ENCODE measurements around the gene CCDC85C. TPM values are rescaled to one million over a fixed set of nuclear protein-coding genes. Genes with fewer than 3 reads are reported as not detected.

CCDC85C gene
- total RNA-seq, 2 donors from 2014 or later = 2.7 to 3.6 TPM

GRCh38 chr14:99624971-99625370 is 21.0 kb upstream of the CCDC85C start:
- peaks cover 3 to 9% of the 10 kb centered on the region in 2 donors for H3K4me1 Mint-ChIP-seq (ENCODE audit: low read depth in 2 of 2)
- no peaks in the 10 kb centered on the region for H3K9me3 Mint-ChIP-seq
- DNase-seq (ENCODE audit: low spot score) (no peak), ATAC-seq (no peak)
- H3K27me3 Mint-ChIP-seq = peaks cover 10 to 18% of the 10 kb centered on the region in 2 donors
- no peaks in the 10 kb centered on the region for H3K36me3 Mint-ChIP-seq
- H3K27ac Mint-ChIP-seq = no peak overlapping the region
- no peak overlapping the region for H3K4me3 Mint-ChIP-seq

- H3K9me3 Mint-ChIP-seq = no peaks in the 10 kb centered on the region
- no peak for DNase-seq (ENCODE audit: low spot score)
- no peak overlapping the region for H3K27ac Mint-ChIP-seq
- no peaks in the 10 kb centered on the region for H3K36me3 Mint-ChIP-seq
- ATAC-seq = no peak
- peaks cover 10 to 18% of the 10 kb centered on the region in 2 donors for H3K27me3 Mint-ChIP-seq
- no peak overlapping the region for H3K4me3 Mint-ChIP-seq
- peaks cover 3 to 8% of the 10 kb centered on the region in 2 donors for H3K4me1 Mint-ChIP-seq (ENCODE audit: low read depth in 2 of 2)
These were observed 20.0 kb upstream of the CCDC85C start for GRCh38 chr14:99624024-99624423.

- DNase-seq (ENCODE audit: low spot score) (no peak), ATAC-seq (no peak)
- Mint-ChIP-seq H3K4me1 (ENCODE audit: low read depth in 2 of 2) (no peaks in the 10 kb centered on the region), H3K36me3 (no peaks in the 10 kb centered on the region), H3K27me3 (peaks cover 8 to 11% of the 10 kb centered on the region in 2 donors), H3K27ac (no peak overlapping the region), H3K4me3 (no peak overlapping the region), H3K9me3 (no peaks in the 10 kb centered on the region)
These were observed 17.9 kb upstream of the CCDC85C start for GRCh38 chr14:99621948-99622347.

- Mint-ChIP-seq H3K4me1 (ENCODE audit: low read depth in 2 of 2) (no peaks in the 10 kb centered on the region), H3K9me3 (no peaks in the 10 kb centered on the region), H3K36me3 (no peaks in the 10 kb centered on the region), H3K27me3 (peaks cover 13 to 24% of the 10 kb centered on the region in 2 donors), H3K4me3 (no peak overlapping the region), H3K27ac (no peak overlapping the region)
- ATAC-seq (no peak), DNase-seq (ENCODE audit: low spot score) (no peak)
These were observed 16.1 kb upstream of the CCDC85C start for GRCh38 chr14:99619835-99620834.

GRCh38 chr14:99616832-99617800 is 13.1 kb upstream of the CCDC85C start:
- H3K27ac Mint-ChIP-seq = no peak overlapping the region

GRCh38 chr14:99615497-99616157 is 11.6 kb upstream of the CCDC85C start:
- no peaks in the 10 kb centered on the region for H3K4me1 Mint-ChIP-seq (ENCODE audit: low read depth in 2 of 2)

More at GRCh38 chr14:99616832-99617800, 13.1 kb upstream of the CCDC85C start:
- Mint-ChIP-seq H3K4me1 (ENCODE audit: low read depth in 2 of 2) (no peaks in the 10 kb centered on the region), H3K27me3 (peaks cover 8 to 24% of the 10 kb centered on the region in 2 donors), H3K36me3 (no peaks in the 10 kb centered on the region), H3K9me3 (no peaks in the 10 kb centered on the region), H3K4me3 (no peak overlapping the region)
- no peak for DNase-seq (ENCODE audit: low spot score)
- no peak for ATAC-seq

GRCh38 chr14:99612738-99613330 is 8.8 kb upstream of the CCDC85C start:
- Mint-ChIP-seq H3K4me3 (no peak overlapping the region), H3K4me1 (ENCODE audit: low read depth in 2 of 2) (no peaks in the 10 kb centered on the region), H3K36me3 (no peaks in the 10 kb centered on the region), H3K9me3 (no peaks in the 10 kb centered on the region), H3K27ac (no peak overlapping the region), H3K27me3 (peaks cover 8 to 22% of the 10 kb centered on the region in 2 donors)
- ATAC-seq = no peak
- DNase-seq (ENCODE audit: low spot score) = no peak

More at GRCh38 chr14:99615497-99616157, 11.6 kb upstream of the CCDC85C start:
- DNase-seq (ENCODE audit: low spot score) (no peak), ATAC-seq (no peak)
- Mint-ChIP-seq H3K27ac (no peak overlapping the region), H3K36me3 (no peaks in the 10 kb centered on the region), H3K9me3 (no peaks in the 10 kb centered on the region), H3K4me3 (no peak overlapping the region), H3K27me3 (peaks cover 8 to 22% of the 10 kb centered on the region in 2 donors)

GRCh38 chr14:99612071-99612737 is 8.2 kb upstream of the CCDC85C start:
- no peaks in the 10 kb centered on the region for H3K36me3 Mint-ChIP-seq
- ATAC-seq = no peak

GRCh38 chr14:99611646-99612045 is 7.6 kb upstream of the CCDC85C start:
- DNase-seq (ENCODE audit: low spot score) = no peak
- no peak for ATAC-seq

More at GRCh38 chr14:99612071-99612737, 8.2 kb upstream of the CCDC85C start:
- Mint-ChIP-seq H3K9me3 (no peaks in the 10 kb centered on the region), H3K4me1 (ENCODE audit: low read depth in 2 of 2) (no peaks in the 10 kb centered on the region), H3K27ac (no peak overlapping the region), H3K27me3 (peaks cover 8 to 22% of the 10 kb centered on the region in 2 donors), H3K4me3 (no peak overlapping the region)
- DNase-seq (ENCODE audit: low spot score) = no peak

GRCh38 chr14:99609245-99610170 is 5.5 kb upstream of the CCDC85C start:
- no peak overlapping the region for H3K4me3 Mint-ChIP-seq
- H3K27me3 Mint-ChIP-seq = peaks cover 0 to under 1% of the 10 kb centered on the region in 2 donors
- no peaks in the 10 kb centered on the region for H3K9me3 Mint-ChIP-seq
- no peak for DNase-seq (ENCODE audit: low spot score)
- H3K27ac Mint-ChIP-seq = no peak overlapping the region
- ATAC-seq = no peak
- H3K4me1 Mint-ChIP-seq (ENCODE audit: low read depth in 2 of 2) = peaks cover 6 to 8% of the 10 kb centered on the region in 2 donors
- no peaks in the 10 kb centered on the region for H3K36me3 Mint-ChIP-seq

More at GRCh38 chr14:99611646-99612045, 7.6 kb upstream of the CCDC85C start:
- Mint-ChIP-seq H3K27ac (no peak overlapping the region), H3K27me3 (peaks cover 8 to 22% of the 10 kb centered on the region in 2 donors), H3K4me1 (ENCODE audit: low read depth in 2 of 2) (no peaks in the 10 kb centered on the region), H3K4me3 (no peak overlapping the region), H3K9me3 (no peaks in the 10 kb centered on the region), H3K36me3 (no peaks in the 10 kb centered on the region)

GRCh38 chr14:99608591-99608990 is 4.6 kb upstream of the CCDC85C start:
- no peak for DNase-seq (ENCODE audit: low spot score)
- no peak for ATAC-seq
- Mint-ChIP-seq H3K36me3 (no peaks in the 10 kb centered on the region), H3K4me3 (no peak overlapping the region), H3K27ac (no peak overlapping the region), H3K4me1 (ENCODE audit: low read depth in 2 of 2) (peaks cover 6 to 8% of the 10 kb centered on the region in 2 donors), H3K27me3 (no peaks in the 10 kb centered on the region), H3K9me3 (no peaks in the 10 kb centered on the region)

Data from natural killer cell treated with Interleukin-12 subunit alpha and Interleukin-12 subunit beta and Interleukin-15 and Interleukin-18, amount 100 ng/mL, for 72 hours (primary cell).